ENCODE results near the gene KCTD20. TPM values are rescaled to one million over a fixed set of nuclear protein-coding genes. Genes with fewer than 3 reads are reported as not detected.

KCTD20 gene
- total and polyA plus RNA-seq, 2 experiments from 2014 or later: 22.0 to 25.5 TPM

GRCh38 chr6:36423101-36423824 is 19.5 kb upstream of the KCTD20 start:
- Histone ChIP-seq H3K4me1 (ENCODE audit: low read depth) (peaks cover 4% of the 10 kb centered on the region), H3K27me3 (no peaks in the 10 kb centered on the region), H3K4me3 (peak overlapping the region; percentile 21), H3K27ac (peak overlapping the region; percentile 73), H3K36me3 (no peaks in the 10 kb centered on the region), H3K9me3 (ENCODE audit: low read depth) (no peaks in the 10 kb centered on the region)
- TF ChIP-seq, protein P1, sequence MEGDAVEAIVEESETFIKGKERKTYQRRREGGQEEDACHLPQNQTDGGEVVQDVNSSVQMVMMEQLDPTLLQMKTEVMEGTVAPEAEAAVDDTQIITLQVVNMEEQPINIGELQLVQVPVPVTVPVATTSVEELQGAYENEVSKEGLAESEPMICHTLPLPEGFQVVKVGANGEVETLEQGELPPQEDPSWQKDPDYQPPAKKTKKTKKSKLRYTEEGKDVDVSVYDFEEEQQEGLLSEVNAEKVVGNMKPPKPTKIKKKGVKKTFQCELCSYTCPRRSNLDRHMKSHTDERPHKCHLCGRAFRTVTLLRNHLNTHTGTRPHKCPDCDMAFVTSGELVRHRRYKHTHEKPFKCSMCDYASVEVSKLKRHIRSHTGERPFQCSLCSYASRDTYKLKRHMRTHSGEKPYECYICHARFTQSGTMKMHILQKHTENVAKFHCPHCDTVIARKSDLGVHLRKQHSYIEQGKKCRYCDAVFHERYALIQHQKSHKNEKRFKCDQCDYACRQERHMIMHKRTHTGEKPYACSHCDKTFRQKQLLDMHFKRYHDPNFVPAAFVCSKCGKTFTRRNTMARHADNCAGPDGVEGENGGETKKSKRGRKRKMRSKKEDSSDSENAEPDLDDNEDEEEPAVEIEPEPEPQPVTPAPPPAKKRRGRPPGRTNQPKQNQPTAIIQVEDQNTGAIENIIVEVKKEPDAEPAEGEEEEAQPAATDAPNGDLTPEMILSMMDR (IDR thresholded peaks at IDR 0.05; ENCODE audit: low read depth, low read length): peak; percentile 78
- DNase-seq (ENCODE audit: low read depth in 1 of 2, low spot score in 1 of 2): peak; percentile 99 to 100

- no peaks in the 10 kb centered on the region for H3K27me3 ChIP-seq
Measured at GRCh38 chr6:36426622-36427021, 16.2 kb upstream of the KCTD20 start.

GRCh38 chr6:36428911-36429310 is 13.9 kb upstream of the KCTD20 start:
- Histone ChIP-seq H3K4me1 (ENCODE audit: low read depth) (peaks cover 15% of the 10 kb centered on the region), H3K36me3 (no peaks in the 10 kb centered on the region), H3K27me3 (no peaks in the 10 kb centered on the region), H3K27ac (no peak overlapping the region), H3K4me3 (no peak overlapping the region), H3K9me3 (ENCODE audit: low read depth) (no peaks in the 10 kb centered on the region)
- DNase-seq (ENCODE audit: low read depth in 1 of 2, low spot score in 1 of 2): no peak
- TF ChIP-seq, protein P1 (IDR thresholded peaks at IDR 0.05; ENCODE audit: low read depth, low read length): no peak

More at GRCh38 chr6:36426622-36427021, 16.2 kb upstream of the KCTD20 start:
- TF ChIP-seq, protein P1 (IDR thresholded peaks at IDR 0.05; ENCODE audit: low read depth, low read length): no peak
- Histone ChIP-seq H3K4me3 (no peak overlapping the region), H3K4me1 (ENCODE audit: low read depth) (peaks cover 7% of the 10 kb centered on the region), H3K27ac (no peak overlapping the region), H3K36me3 (no peaks in the 10 kb centered on the region), H3K9me3 (ENCODE audit: low read depth) (no peaks in the 10 kb centered on the region)
- no peak for DNase-seq (ENCODE audit: low read depth in 1 of 2, low spot score in 1 of 2)

GRCh38 chr6:36430351-36430750 is 12.4 kb upstream of the KCTD20 start:
- H3K36me3 ChIP-seq: no peaks in the 10 kb centered on the region
- no peak overlapping the region for H3K4me3 ChIP-seq
- H3K4me1 ChIP-seq (ENCODE audit: low read depth): peaks cover 15% of the 10 kb centered on the region
- DNase-seq (ENCODE audit: low read depth in 1 of 2, low spot score in 1 of 2): peak; percentile 38 to 60
- no peaks in the 10 kb centered on the region for H3K9me3 ChIP-seq (ENCODE audit: low read depth)
- H3K27ac ChIP-seq: peak overlapping the region; percentile 74
- TF ChIP-seq, protein P1 (IDR thresholded peaks at IDR 0.05; ENCODE audit: low read depth, low read length): no peak
- no peaks in the 10 kb centered on the region for H3K27me3 ChIP-seq

DNA sequence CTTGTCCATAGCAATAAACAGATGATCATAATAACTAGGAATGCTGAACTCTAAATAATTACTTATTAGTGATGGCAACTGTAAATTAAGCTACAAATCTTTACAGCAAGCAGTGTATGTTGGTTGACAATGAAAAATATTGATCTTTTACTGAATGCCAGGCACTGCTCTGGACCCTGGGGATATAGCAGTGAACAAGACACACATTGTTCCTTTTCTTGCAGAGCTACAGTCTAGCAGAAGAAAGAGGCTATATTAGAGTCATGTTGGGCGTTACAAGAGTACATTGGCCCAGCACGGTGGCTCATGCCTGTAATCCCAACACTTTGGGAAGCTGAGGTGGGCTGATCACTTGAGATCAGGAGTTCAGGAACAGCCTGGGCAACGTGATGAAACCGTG is 11.6 kb upstream of the KCTD20 start:
- TF ChIP-seq, protein P1 (IDR thresholded peaks at IDR 0.05; ENCODE audit: low read depth, low read length): no peak
- Histone ChIP-seq H3K36me3 (no peaks in the 10 kb centered on the region), H3K27ac (peak overlapping the region; percentile 74), H3K4me3 (no peak overlapping the region), H3K9me3 (ENCODE audit: low read depth) (no peaks in the 10 kb centered on the region), H3K27me3 (no peaks in the 10 kb centered on the region), H3K4me1 (ENCODE audit: low read depth) (peaks cover 15% of the 10 kb centered on the region)
- no peak for DNase-seq (ENCODE audit: low read depth in 1 of 2, low spot score in 1 of 2)

All from cardiac muscle cell (in vitro differentiated cells and primary cell).